ENCODE data around the gene AGTR1. TPM values are rescaled to one million over a fixed set of nuclear protein-coding genes. Genes with fewer than 3 reads are reported as not detected.

Gene AGTR1
- total and polyA plus RNA-seq, 10 of the 15 experiments (the other 5 are each of a cell fraction or from before 2014, with no cell fraction given): not detected

- peaks cover 1 to 4% of the 10 kb centered on the region in 2 experiments; a peak in 1 of 4 replicates for H3K27me3 ChIP-seq (replicated peaks in 1 of 2; ENCODE audit: control insufficient read depth in 2 of 2, insufficient read depth in 2 of 2, low read length in 1 of 2)
- TF ChIP-seq MYB (IDR thresholded peaks at IDR 0.05; ENCODE audit: borderline replicate concordance, low read depth, low read length) (no peak), SMAD5 (IDR thresholded peaks at IDR 0.05; ENCODE audit: low read depth) (no peak), NFYA (IDR thresholded peaks at IDR 0.05; ENCODE audit: borderline replicate concordance, low read depth, low read length) (no peak), BRCA1 (IDR thresholded peaks at IDR 0.05; ENCODE audit: low read depth, low read length) (no peak), MEF2B (IDR thresholded peaks at IDR 0.05; ENCODE audit: partially characterized antibody, poor library complexity, severe bottlenecking) (no peak), E2F8 (IDR thresholded peaks at IDR 0.05; ENCODE audit: low read depth, partially characterized antibody) (no peak), MAX (IDR thresholded peaks at IDR 0.05; ENCODE audit: low read depth, low read length) (no peak), MXI1 (IDR thresholded peaks at IDR 0.05; ENCODE audit: low read depth, low read length) (no peak), ZBTB4 (CRISPR knock-in tag; IDR thresholded peaks at IDR 0.05) (no peak), NR2C1 (IDR thresholded peaks at IDR 0.05) (no peak)
- POLR2A ChIA-PET: no interaction called here
- BruUV-seq (replicated peaks): no TSS peak
- in situ Hi-C loops (cut with MboI) (no loop called here), intact Hi-C loops (cut with micrococcal nuclease; ENCODE audit: unreplicated experiment) (no loop called here)
- H3K4me2 ChIP-seq (ENCODE audit: control insufficient read depth, insufficient read depth): no peak overlapping the region
- H3K9ac ChIP-seq (ENCODE audit: control insufficient read depth, insufficient read depth, low read length): no peak overlapping the region
- RAD21 ChIA-PET (ENCODE audit: unreplicated experiment): no interaction called here
- FAIRE-seq: no peak
- H4K20me1 ChIP-seq (ENCODE audit: control insufficient read depth, insufficient read depth): no peaks in the 10 kb centered on the region
- H3K79me2 ChIP-seq (ENCODE audit: control insufficient read depth, insufficient read depth, low read length): no peaks in the 10 kb centered on the region
- no peak for DNase-seq (ENCODE audit: low read depth, low spot score)
- no peaks in the 10 kb centered on the region for H3K4me1 ChIP-seq (ENCODE audit: control insufficient read depth, insufficient read depth, low read length)
- WGBS (ENCODE audit: insufficient coverage, insufficient replicate concordance, low lambda C conversion rate, missing lambda C conversion rate): 0% methylated on average over 1 of the region's 1 CpG
- SMC1A ChIA-PET (ENCODE audit: uncharacterized antibody, unreplicated experiment): no interaction called here
- H2AFZ ChIP-seq (ENCODE audit: control insufficient read depth, low read depth, low read length): no peak overlapping the region
- H3K36me3 ChIP-seq (ENCODE audit: control insufficient read depth in 2 of 2, insufficient read depth in 2 of 2, low read length in 1 of 2): no peaks in the 10 kb centered on the region
- H3K4me3 ChIP-seq: no peak overlapping the region
- no peaks in the 10 kb centered on the region for H3K9me3 ChIP-seq (replicated peaks; ENCODE audit: control insufficient read depth, insufficient read depth, low read length)
- ATAC-seq: no peak
- CTCF ChIA-PET: no interaction called here
- no peak overlapping the region for H3K27ac ChIP-seq (ENCODE audit: control insufficient read depth, insufficient read depth)
Observed at GRCh38 chr3:148694116-148694515, 3.6 kb upstream of the AGTR1 start.
